Keratinocyte (primary cell): ENCODE results near the gene TAS2R43. TPM values are rescaled to one million over a fixed set of nuclear protein-coding genes. Genes with fewer than 3 reads are reported as not detected.

Experiments used
- DNase-seq: peaks from one replicate; pipeline ENCODE4 v3.0.0-alpha.2; 2011; ENCODE audit warnings: low read depth, missing footprints, low spot score
- FAIRE-seq: peaks from 2 replicates; lab custom pipeline; 2011; peaks lifted over from hg19 to GRCh38; lab: Jason Lieb, UNC
- H2AFZ ChIP-seq: 2 replicates; pipeline ENCODE4 v1.6.0; 2012; ENCODE audit warnings: low read length, control low read depth, inconsistent platforms; ENCODE audit not compliant: control insufficient read depth
- H3K27ac ChIP-seq: 2 replicates; pipeline ENCODE4 v1.5.1; 2011; ENCODE audit warnings: low read length; ENCODE audit not compliant: control insufficient read depth, insufficient read depth
- H3K27me3 ChIP-seq: 3 replicates; pipeline ENCODE4 v1.6.0; 2011; ENCODE audit warnings: low read length; ENCODE audit not compliant: control insufficient read depth, insufficient read depth; ENCODE audit errors: extremely low read depth
- H3K36me3 ChIP-seq, 2 experiments: 2 replicates in 1 of 2; 3 replicates in 1 of 2; pipeline ENCODE4 v1.5.1; 2011; ENCODE audit warnings: low read length in 2 of 2, mild to moderate bottlenecking in 1 of 2; ENCODE audit not compliant: control insufficient read depth in 2 of 2, insufficient read depth in 2 of 2; ENCODE audit errors: extremely low read depth in 1 of 2
- H3K4me1 ChIP-seq: 3 replicates; pipeline ENCODE4 v1.5.1; 2011; ENCODE audit warnings: low read length; ENCODE audit not compliant: control insufficient read depth, insufficient read depth; ENCODE audit errors: extremely low read depth
- H3K4me2 ChIP-seq: 3 replicates; pipeline ENCODE4 v1.6.0; 2011; ENCODE audit warnings: low read depth, low read length; ENCODE audit not compliant: control insufficient read depth, insufficient read depth; ENCODE audit errors: extremely low read depth
- H3K4me3 ChIP-seq, 3 experiments: fragments of 200-600 bp in 1 of 3; sonication (generic) in 1 of 3; 2 replicates in 2 of 3; 3 replicates in 1 of 3; pipeline ENCODE4 v1.5.1; 2011 to 2016; ENCODE audit warnings: low read length in 3 of 3, mild to moderate bottlenecking in 3 of 3, control low read depth in 2 of 3, inconsistent platforms in 1 of 3, low read depth in 1 of 3, mixed read lengths in 1 of 3, mixed run types in 1 of 3, moderate library complexity in 1 of 3; ENCODE audit not compliant: control insufficient read depth in 2 of 3, insufficient read depth in 2 of 3; ENCODE audit errors: extremely low read depth in 1 of 3
- H3K79me2 ChIP-seq: 2 replicates; pipeline ENCODE4 v1.6.0; 2012; ENCODE audit warnings: low read length; ENCODE audit not compliant: control insufficient read depth, insufficient read depth
- H3K9ac ChIP-seq: 3 replicates; pipeline ENCODE4 v1.6.0; 2011; ENCODE audit warnings: low read length; ENCODE audit not compliant: control insufficient read depth, insufficient read depth; ENCODE audit errors: extremely low read depth
- H3K9me1 ChIP-seq: 3 replicates; pipeline ENCODE4 v1.6.0; 2011; ENCODE audit warnings: low read length; ENCODE audit not compliant: control insufficient read depth, insufficient read depth; ENCODE audit errors: extremely low read depth
- H3K9me3 ChIP-seq: 2 replicates; pipeline ENCODE4 v1.5.1; 2012; ENCODE audit warnings: low read depth, low read length; ENCODE audit not compliant: control insufficient read depth
- H4K20me1 ChIP-seq: 3 replicates; pipeline ENCODE4 v1.6.0; 2011; ENCODE audit warnings: low read length; ENCODE audit not compliant: control insufficient read depth, insufficient read depth; ENCODE audit errors: extremely low read depth
- CTCF ChIP-seq, 3 experiments: IDR thresholded peaks in 1 of 3; conservative IDR thresholded peaks in 1 of 3; optimal IDR thresholded peaks in 1 of 3; 2 replicates in 2 of 3; 3 replicates in 1 of 3; pipeline versions ENCODE3 to v1.5.1; 2011; ENCODE audit warnings: low read length in 3 of 3, mild to moderate bottlenecking in 3 of 3, moderate library complexity in 2 of 3, control low read depth in 1 of 3, inconsistent platforms in 1 of 3; ENCODE audit not compliant: insufficient read depth in 2 of 3; ENCODE audit errors: extremely low read depth in 1 of 3
- EZH2 ChIP-seq: IDR thresholded peaks from one replicate; pipeline ENCODE4 v1.6.1; 2012; ENCODE audit warnings: inconsistent platforms, mild to moderate bottlenecking, low read length, moderate library complexity
- dilution Hi-C: fragments of 300-500 bp; cut with MboI; formaldehyde crosslinking; loops from one replicate; pipeline ENCODE4 v1.7.0; 2020; ENCODE audit warnings: low sequenced_read_pairs; ENCODE audit not compliant: extremely low pct_ligation_motif_present
- polyA plus RNA-seq, 5 experiments: library from polyadenylated mRNA; depleted of rRNA in 3 of 5; stranded (reverse) in 3 of 5; stranded (forward) in 1 of 5; unstranded in 1 of 5; fragments of >200 nt; gene quantifications; 1 replicate in 1 of 5; 2 replicates in 3 of 5; 3 replicates in 1 of 5; pipeline versions ENCODE4 v1.2.1 to v1.2.3, GENCODE V29; 2011 to 2012; ENCODE audit warnings: missing spikeins in 2 of 5, low read depth in 1 of 5, low replicate concordance in 1 of 5

The TAS2R43 gene
- polyA plus RNA-seq, 1 donor (not counting 4 experiments of a cell fraction or from before 2014, with no cell fraction given): 0.34 TPM

- DNase-seq (no peak), FAIRE-seq (peak; percentile 29)
- Histone ChIP-seq H3K9me3 (no peaks in the 10 kb centered on the region), H3K4me1 (no peaks in the 10 kb centered on the region), H3K4me2 (no peak overlapping the region), H3K9me1 (no peaks in the 10 kb centered on the region), H3K36me3 (no peaks in the 10 kb centered on the region), H3K27ac (no peak overlapping the region), H3K4me3 (no peak overlapping the region), H3K27me3 (no peaks in the 10 kb centered on the region), H4K20me1 (no peaks in the 10 kb centered on the region), H3K79me2 (peaks cover 2% of the 10 kb centered on the region), H2AFZ (no peak overlapping the region), H3K9ac (no peak overlapping the region)
- dilution Hi-C loops: no loop called here
- no peak for TF ChIP-seq CTCF (optimal IDR thresholded peaks at IDR 0.05 in 1 of 3, IDR thresholded peaks at IDR 0.05 in 1 of 3, conservative IDR thresholded peaks at IDR 0.05 in 1 of 3; ENCODE audit: extremely low read depth in 1 of 3, insufficient read depth in 2 of 3, low read length in 3 of 3)
- TF ChIP-seq EZH2: no peak
Observed at GRCh38 chr12:11089246-11089645, 2.9 kb downstream of the TAS2R43 start.

DNA sequence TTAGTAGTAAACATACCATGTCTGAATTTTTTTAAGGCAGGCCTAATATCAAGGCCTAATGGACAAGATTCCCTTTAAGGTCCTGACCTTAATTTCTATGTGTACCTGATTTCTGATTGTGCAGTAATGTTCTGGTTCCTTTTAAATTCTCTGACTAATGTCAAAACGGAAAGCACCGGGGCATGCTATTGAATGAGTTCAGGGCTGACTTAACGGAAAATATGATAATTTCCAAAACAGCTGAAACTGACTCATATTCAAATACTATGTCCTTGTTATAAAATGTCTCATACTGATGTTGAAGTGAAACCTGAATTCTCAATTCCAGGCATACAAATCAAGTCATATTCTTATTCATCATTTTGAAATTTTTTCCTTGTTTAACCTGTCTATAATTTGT is 6.7 kb downstream of the TAS2R43 start:
- no peak overlapping the region for H3K4me3 ChIP-seq
- H3K27ac ChIP-seq: no peak overlapping the region
- FAIRE-seq (no peak), DNase-seq (no peak)
- no peaks in the 10 kb centered on the region for H3K27me3 ChIP-seq
- no peaks in the 10 kb centered on the region for H3K36me3 ChIP-seq
- peaks cover 3% of the 10 kb centered on the region for H3K9me3 ChIP-seq
- H3K9me1 ChIP-seq: no peaks in the 10 kb centered on the region
- H2AFZ ChIP-seq: no peak overlapping the region
- dilution Hi-C loops: no loop called here
- no peaks in the 10 kb centered on the region for H4K20me1 ChIP-seq
- no peak overlapping the region for H3K9ac ChIP-seq
- peaks cover 2% of the 10 kb centered on the region for H3K79me2 ChIP-seq
- H3K4me2 ChIP-seq: no peak overlapping the region
- TF ChIP-seq CTCF (optimal IDR thresholded peaks at IDR 0.05 in 1 of 3, IDR thresholded peaks at IDR 0.05 in 1 of 3, conservative IDR thresholded peaks at IDR 0.05 in 1 of 3; ENCODE audit: extremely low read depth in 1 of 3, insufficient read depth in 2 of 3, low read length in 3 of 3): no peak
- no peak for TF ChIP-seq EZH2
- no peaks in the 10 kb centered on the region for H3K4me1 ChIP-seq
